HG02588 (cell line): ENCODE data around the gene TMEM252.
A peak's percentile ranks its signal among the peaks of the same experiment; 100 is the strongest.

Experiments used
- ATAC-seq: cut with Tn5 transposase; IDR thresholded peaks from one replicate; pipeline ENCODE4 v1.9.1; 2021; ENCODE audit warnings: mild to moderate bottlenecking, moderate library complexity; ENCODE audit not compliant: unreplicated experiment

Gene TMEM252

GRCh38 chr9:68540712-68541535, at the start of gene TMEM252:
TMEM252 (minus strand) TSS chr9:68540883; CDS start chr9:68540814, 69 bp downstream.
- ATAC-seq = no peak

- no peak for ATAC-seq
These were observed 44.5 kb upstream of the TMEM252 start for GRCh38 chr9:68585034-68585761.

- ATAC-seq = peak; percentile 98
These were observed 43.7 kb upstream of the TMEM252 start for GRCh38 chr9:68584189-68585033.

- no peak for ATAC-seq
These were observed 41.0 kb upstream of the TMEM252 start for GRCh38 chr9:68581696-68582095.

- peak; percentile 85 for ATAC-seq
These were observed 37.3 kb upstream of the TMEM252 start for GRCh38 chr9:68577774-68578591.

GRCh38 chr9:68575817-68576216, 35.1 kb upstream of the TMEM252 start:
- no peak for ATAC-seq

- no peak for ATAC-seq
These were observed 33.5 kb upstream of the TMEM252 start for GRCh38 chr9:68574150-68574549.

- ATAC-seq = no peak
These were observed 26.9 kb upstream of the TMEM252 start for GRCh38 chr9:68567565-68567964.

GRCh38 chr9:68562461-68562860, 21.8 kb upstream of the TMEM252 start:
- no peak for ATAC-seq

GRCh38 chr9:68560071-68560844, 19.6 kb upstream of the TMEM252 start:
- ATAC-seq = no peak

GRCh38 chr9:68558545-68558944, 17.9 kb upstream of the TMEM252 start:
- no peak for ATAC-seq

GRCh38 chr9:68555437-68556150, 14.9 kb upstream of the TMEM252 start:
- no peak for ATAC-seq

- no peak for ATAC-seq
These were observed 12.2 kb upstream of the TMEM252 start for GRCh38 chr9:68552700-68553476.

GRCh38 chr9:68551191-68551590, 10.5 kb upstream of the TMEM252 start:
- no peak for ATAC-seq

- no peak for ATAC-seq
These were observed 7.6 kb upstream of the TMEM252 start for GRCh38 chr9:68548241-68548640.

- ATAC-seq = no peak
These were observed 6.7 kb upstream of the TMEM252 start for GRCh38 chr9:68547417-68547816.

GRCh38 chr9:68546596-68547390, 6.1 kb upstream of the TMEM252 start:
- peak; percentile 88 for ATAC-seq
